ENCODE results near the gene PKIB.

Gene PKIB

GRCh38 chr6:122702841-122703240, 92.6 kb downstream of the PKIB start:
- in situ Hi-C loops (cut with MboI; ENCODE audit: low sequenced_read_pairs), result no loop called here

GRCh38 chr6:122704066-122704465, 93.9 kb downstream of the PKIB start:
- in situ Hi-C loops (cut with MboI; ENCODE audit: low sequenced_read_pairs), result no loop called here

GRCh38 chr6:122709922-122710512, 99.8 kb downstream of the PKIB start:
- in situ Hi-C loops (cut with MboI; ENCODE audit: low sequenced_read_pairs), result loop anchor here (10.0 kb wide), 1 partner anchor 245 kb away; no protein-coding TSS in a partner anchor

- in situ Hi-C loops (cut with MboI; ENCODE audit: low sequenced_read_pairs), result loop anchor here (10.0 kb wide), 1 partner anchor 246 kb away; no protein-coding TSS in a partner anchor
Measured at GRCh38 chr6:122710908-122711635, 100.9 kb downstream of the PKIB start.

- in situ Hi-C loops (cut with MboI; ENCODE audit: low sequenced_read_pairs), result loop anchor here (10.0 kb wide), 1 partner anchor 247 kb away; no protein-coding TSS in a partner anchor
Measured at GRCh38 chr6:122712093-122712447, 101.9 kb downstream of the PKIB start.

GRCh38 chr6:122712448-122713137, 102.4 kb downstream of the PKIB start:
- in situ Hi-C loops (cut with MboI; ENCODE audit: low sequenced_read_pairs), result loop anchor here (10.0 kb wide), 1 partner anchor 248 kb away; no protein-coding TSS in a partner anchor

GRCh38 chr6:122713138-122713537, 102.9 kb downstream of the PKIB start:
- in situ Hi-C loops (cut with MboI; ENCODE audit: low sequenced_read_pairs), result loop anchor here (10.0 kb wide), 1 partner anchor 248 kb away; no protein-coding TSS in a partner anchor

- in situ Hi-C loops (cut with MboI; ENCODE audit: low sequenced_read_pairs), result loop anchor here (10.0 kb wide), 1 partner anchor 249 kb away; no protein-coding TSS in a partner anchor
Measured at GRCh38 chr6:122714059-122714458, 103.9 kb downstream of the PKIB start.

- in situ Hi-C loops (cut with MboI; ENCODE audit: low sequenced_read_pairs), result loop anchor here (10.0 kb wide), 1 partner anchor 251 kb away; no protein-coding TSS in a partner anchor
Measured at GRCh38 chr6:122715725-122716124, 105.5 kb downstream of the PKIB start.

GRCh38 chr6:122717350-122717749, 107.1 kb downstream of the PKIB start:
- in situ Hi-C loops (cut with MboI; ENCODE audit: low sequenced_read_pairs), result loop anchor here (10.0 kb wide), 1 partner anchor 253 kb away; no protein-coding TSS in a partner anchor

- in situ Hi-C loops (cut with MboI; ENCODE audit: low sequenced_read_pairs), result loop anchor here (10.0 kb wide), 1 partner anchor 254 kb away; no protein-coding TSS in a partner anchor
Measured at GRCh38 chr6:122718616-122719015, 108.4 kb downstream of the PKIB start.

- in situ Hi-C loops (cut with MboI; ENCODE audit: low sequenced_read_pairs), result loop anchor here (10.0 kb wide), 1 partner anchor 254 kb away; no protein-coding TSS in a partner anchor
Measured at GRCh38 chr6:122719176-122719575, 109.0 kb downstream of the PKIB start.

GRCh38 chr6:122722746-122723145, 112.5 kb downstream of the PKIB start:
- in situ Hi-C loops (cut with MboI; ENCODE audit: low sequenced_read_pairs), result no loop called here

- in situ Hi-C loops (cut with MboI; ENCODE audit: low sequenced_read_pairs), result loop anchor here (25.0 kb wide), 2 partner anchors 111 to 586 kb away; no protein-coding TSS in a partner anchor
Measured at GRCh38 chr6:122726649-122727048, 116.4 kb downstream of the PKIB start.

- in situ Hi-C loops (cut with MboI; ENCODE audit: low sequenced_read_pairs), result loop anchor here (25.0 kb wide), 2 partner anchors 110 to 585 kb away; no protein-coding TSS in a partner anchor
Measured at GRCh38 chr6:122727244-122727643, 117.0 kb downstream of the PKIB start.

- in situ Hi-C loops (cut with MboI; ENCODE audit: low sequenced_read_pairs), result loop anchor here (25.0 kb wide), 2 partner anchors 107 to 582 kb away; no protein-coding TSS in a partner anchor
Measured at GRCh38 chr6:122730334-122730733, 120.1 kb downstream of the PKIB start.

- in situ Hi-C loops (cut with MboI; ENCODE audit: low sequenced_read_pairs), result loop anchor here (25.0 kb wide), 2 partner anchors 106 to 581 kb away; no protein-coding TSS in a partner anchor
Measured at GRCh38 chr6:122730775-122731386, 120.7 kb downstream of the PKIB start.

GRCh38 chr6:122733259-122733658, 123.1 kb downstream of the PKIB start:
- in situ Hi-C loops (cut with MboI; ENCODE audit: low sequenced_read_pairs), result loop anchor here (25.0 kb wide), 2 partner anchors 104 to 579 kb away; no protein-coding TSS in a partner anchor

- in situ Hi-C loops (cut with MboI; ENCODE audit: low sequenced_read_pairs), result loop anchor here (25.0 kb wide), 2 partner anchors 103 to 578 kb away; no protein-coding TSS in a partner anchor
Measured at GRCh38 chr6:122734529-122735395, 124.6 kb downstream of the PKIB start.
